CD14-positive monocyte (primary cell): Measurements from ENCODE around the gene SSB. TPM values are rescaled to one million over a fixed set of nuclear protein-coding genes. Genes with fewer than 3 reads are reported as not detected.

Source experiments
- DNase-seq, 3 donors: peaks; one replicate each; pipeline ENCODE4 v3.0.0-alpha.2; 2011 to 2022
- H2AFZ ChIP-seq: 2 replicates; pipeline ENCODE4 v1.6.0; 2012; ENCODE audit warnings: mild to moderate bottlenecking, low read depth, low read length, inconsistent platforms; ENCODE audit not compliant: insufficient read depth, poor library complexity, severe bottlenecking
- H3K27ac ChIP-seq, 2 donors: 1 replicate in 1 of 2; 2 replicates in 1 of 2; pipeline ENCODE4 v1.5.1; 2012 to 2013; ENCODE audit warnings: low read length in 2 of 2, control low read depth in 1 of 2, inconsistent platforms in 1 of 2, low read depth in 1 of 2, mild to moderate bottlenecking in 1 of 2
- H3K27me3 ChIP-seq, 2 donors: one replicate each; pipeline versions ENCODE4 v1.6.0 to v1.6.1; 2011 to 2013; ENCODE audit warnings: low read length in 2 of 2; ENCODE audit not compliant: control insufficient read depth in 2 of 2, insufficient read depth in 2 of 2
- H3K36me3 ChIP-seq, 2 donors: replicated peaks in 1 of 2; 1 replicate in 1 of 2; 2 replicates in 1 of 2; pipeline versions ENCODE4 v1.5.1 to v1.6.1; 2012 to 2013; ENCODE audit warnings: low read length in 2 of 2, control low read depth in 1 of 2, inconsistent platforms in 1 of 2, mild to moderate bottlenecking in 1 of 2; ENCODE audit not compliant: insufficient read depth in 2 of 2, control insufficient read depth in 1 of 2
- H3K4me1 ChIP-seq, 2 donors: 1 replicate in 1 of 2; 2 replicates in 1 of 2; pipeline versions ENCODE4 v1.5.1 to v1.6.1; 2012 to 2013; ENCODE audit warnings: low read length in 2 of 2, control low read depth in 1 of 2, inconsistent platforms in 1 of 2, mild to moderate bottlenecking in 1 of 2, moderate library complexity in 1 of 2; ENCODE audit not compliant: insufficient read depth in 2 of 2, control insufficient read depth in 1 of 2
- H3K4me2 ChIP-seq: replicated peaks from 2 replicates; pipeline ENCODE3; 2012; ENCODE audit warnings: low read length, moderate library complexity, mild to moderate bottlenecking; ENCODE audit not compliant: poor library complexity, severe bottlenecking; ENCODE audit errors: extremely low read depth
- H3K4me3 ChIP-seq, 3 experiments: fragments of 200-600 bp in 1 of 3; sonication (generic) in 1 of 3; replicated peaks in 1 of 3; 1 replicate in 2 of 3; 2 replicates in 1 of 3; pipeline ENCODE4 v1.5.1; 2011 to 2013; ENCODE audit warnings: low read length in 3 of 3, mild to moderate bottlenecking in 3 of 3, control low read depth in 2 of 3, low read depth in 2 of 3, inconsistent platforms in 1 of 3, moderate library complexity in 1 of 3
- H3K79me2 ChIP-seq: 2 replicates; pipeline ENCODE4 v1.6.0; 2012; ENCODE audit warnings: mild to moderate bottlenecking, control low read depth, inconsistent platforms, low read length, moderate library complexity; ENCODE audit not compliant: insufficient read depth
- H3K9ac ChIP-seq: 2 replicates; pipeline ENCODE4 v1.6.0; 2017; ENCODE audit warnings: low read length, mild to moderate bottlenecking; ENCODE audit not compliant: insufficient read depth, poor library complexity, severe bottlenecking
- H3K9me3 ChIP-seq, 2 donors: replicated peaks in 1 of 2; 1 replicate in 1 of 2; 2 replicates in 1 of 2; pipeline versions ENCODE4 v1.5.1 to v1.6.1; 2012 to 2013; ENCODE audit warnings: low read length in 2 of 2, control low read depth in 1 of 2; ENCODE audit not compliant: control insufficient read depth in 1 of 2, insufficient read depth in 1 of 2
- H4K20me1 ChIP-seq: 2 replicates; pipeline ENCODE4 v1.6.0; 2012; ENCODE audit warnings: mild to moderate bottlenecking, low read length, control low read depth, moderate library complexity; ENCODE audit not compliant: insufficient read depth
- H3K27ac Mint-ChIP-seq, 7 donors: one replicate each; pipeline ENCODE4 v1.8.0; 2020; ENCODE audit warnings: mild to moderate bottlenecking in 7 of 7, mixed read lengths in 7 of 7, moderate library complexity in 6 of 7, inconsistent platforms in 2 of 7
- H3K27me3 Mint-ChIP-seq, 3 donors: one replicate each; pipeline ENCODE4 v1.8.0; 2021 to 2022; ENCODE audit warnings: low read depth in 3 of 3, mild to moderate bottlenecking in 3 of 3, mixed read lengths in 3 of 3, moderate library complexity in 3 of 3, inconsistent platforms in 1 of 3
- H3K36me3 Mint-ChIP-seq, 2 donors: one replicate each; pipeline ENCODE4 v1.8.0; 2020; ENCODE audit warnings: mixed read lengths in 2 of 2, inconsistent platforms in 1 of 2, mild to moderate bottlenecking in 1 of 2
- H3K4me1 Mint-ChIP-seq: one replicate; pipeline ENCODE4 v1.8.0; 2020; ENCODE audit warnings: mild to moderate bottlenecking, mixed read lengths
- H3K4me3 Mint-ChIP-seq, 2 donors: one replicate each; pipeline ENCODE4 v1.8.0; 2020; ENCODE audit warnings: mild to moderate bottlenecking in 2 of 2, mixed read lengths in 2 of 2, moderate library complexity in 1 of 2
- H3K9me3 Mint-ChIP-seq, 7 donors: one replicate each; pipeline ENCODE4 v1.8.0; 2020 to 2022; ENCODE audit warnings: mixed read lengths in 7 of 7, mild to moderate bottlenecking in 6 of 7, moderate library complexity in 6 of 7, inconsistent platforms in 2 of 7
- CTCF ChIP-seq: fragments of 200-600 bp; IDR thresholded peaks from one replicate; pipeline ENCODE4 v1.8.0; 2022; ENCODE audit warnings: antibody characterized with exemption, mild to moderate bottlenecking
- WGBS: methylation state at CpG from one replicate; pipeline ENCODE4 v1.1.5; 2013; ENCODE audit warnings: missing lambda C conversion rate; ENCODE audit not compliant: insufficient coverage; 5-methylcytosine and 5-hydroxymethylcytosine counted together
- intact Hi-C, 2 donors: fragments of 100-400 bp; cut with micrococcal nuclease; formaldehyde crosslinking; loops; one replicate each; pipeline versions ENCODE4 v1.15.0 to v1.15.1; 2023
- polyA plus RNA-seq, 3 donors: library from polyadenylated mRNA; depleted of rRNA in 1 of 3; unstranded in 2 of 3; stranded (reverse) in 1 of 3; fragments of 300-500 nt in 2 of 3; fragments of >200 nt in 1 of 3; fragmentation: Illumina TruSeq in 2 of 3; gene quantifications; 1 replicate in 2 of 3; 2 replicates in 1 of 3; pipeline ENCODE4 v1.2.3, GENCODE V29; 2012 to 2021

SSB gene
- polyA plus RNA-seq, 3 donors = 32.6 to 88.7 (median 60.2) TPM

- peak overlapping the region; percentile 88 for H2AFZ ChIP-seq
- no CpG with 5 or more reads among the region's 4 CpGs for WGBS
- peaks cover 0 to 3% (median 0%) of the 10 kb centered on the region in 7 donors for H3K9me3 Mint-ChIP-seq
These were observed 314 bp upstream of the SSB start for GRCh38 chr2:169798397-169798717.

GRCh38 chr2:169803480-169803879 is 4.8 kb downstream of the SSB start:
- intact Hi-C loops = no loop called here

More at GRCh38 chr2:169798397-169798717, 314 bp upstream of the SSB start:
- Histone ChIP-seq H3K9me3 (no peaks in the 10 kb centered on the region), H4K20me1 (peaks cover 17% of the 10 kb centered on the region), H3K4me1 (peaks cover 12 to 21% of the 10 kb centered on the region in 2 donors), H3K27me3 (no peaks in the 10 kb centered on the region), H3K36me3 (peaks cover 15 to 22% of the 10 kb centered on the region in 2 donors), H3K27ac (peak overlapping the region; percentile 38 to 73), H3K4me2 (peak overlapping the region; percentile 71), H3K79me2 (peaks cover 48% of the 10 kb centered on the region), H3K4me3 (peak overlapping the region; percentile 55 to 83 (median 75)), H3K9ac (peak overlapping the region; percentile 72)
- peaks cover 15% of the 10 kb centered on the region for H3K4me1 Mint-ChIP-seq
- no peak for TF ChIP-seq CTCF
- H3K27ac Mint-ChIP-seq = peak overlapping the region; percentile 64 to 89 (median 85)
- no peak for DNase-seq
- peaks cover 15 to 23% of the 10 kb centered on the region in 2 donors for H3K36me3 Mint-ChIP-seq
- H3K27me3 Mint-ChIP-seq = peaks cover 1 to 3% (median 2%) of the 10 kb centered on the region in 3 donors
- H3K4me3 Mint-ChIP-seq = peak overlapping the region; percentile 85 to 91
- intact Hi-C loops = no loop called here

More at GRCh38 chr2:169803480-169803879, 4.8 kb downstream of the SSB start:
- no peak overlapping the region for H3K4me3 Mint-ChIP-seq
- WGBS = 97% methylated on average over 5 of the region's 9 CpGs
- peaks cover 29% of the 10 kb centered on the region for H4K20me1 ChIP-seq
- H3K27me3 ChIP-seq = no peaks in the 10 kb centered on the region
- H3K27ac Mint-ChIP-seq = peak overlapping the region in 1 of 7 donors; percentile 42
- H2AFZ ChIP-seq = no peak overlapping the region
- peaks cover 46 to 62% of the 10 kb centered on the region in 2 donors for H3K36me3 Mint-ChIP-seq
- no peak for DNase-seq
- H3K27me3 Mint-ChIP-seq = no peaks in the 10 kb centered on the region
- peaks cover 10 to 17% of the 10 kb centered on the region in 2 donors for H3K4me1 ChIP-seq
- H3K9me3 Mint-ChIP-seq = no peaks in the 10 kb centered on the region
- no peak overlapping the region for H3K4me3 ChIP-seq
- H3K4me2 ChIP-seq = no peak overlapping the region
- no peak for TF ChIP-seq CTCF
- peaks cover 53 to 60% of the 10 kb centered on the region in 2 donors for H3K36me3 ChIP-seq
- no peaks in the 10 kb centered on the region for H3K9me3 ChIP-seq
- H3K27ac ChIP-seq = no peak overlapping the region
- peaks cover 59% of the 10 kb centered on the region for H3K79me2 ChIP-seq
- no peak overlapping the region for H3K9ac ChIP-seq
- H3K4me1 Mint-ChIP-seq = peaks cover 15% of the 10 kb centered on the region
